HG02678 (cell line): Measurements from ENCODE around the gene AKR1B15.
"Not testable (repeated sequence)": the region's sequence is repeated elsewhere in the genome, so short reads cannot be mapped to it uniquely, and the experiment has no call there.

Experiments
- ATAC-seq: cut with Tn5 transposase; IDR thresholded peaks from one replicate; pipeline ENCODE4 v1.9.1; 2021; ENCODE audit warnings: mild to moderate bottlenecking, moderate library complexity; ENCODE audit not compliant: unreplicated experiment

Gene AKR1B15

GRCh38 chr7:134558370-134558769 is 9.5 kb downstream of the AKR1B15 start:
- ATAC-seq = no peak

- ATAC-seq = not testable (repeated sequence)
These were observed 12.7 kb downstream of the AKR1B15 start for GRCh38 chr7:134561616-134562015.

- ATAC-seq = no peak
These were observed 13.2 kb downstream of the AKR1B15 start for GRCh38 chr7:134562136-134562535.

GRCh38 chr7:134563398-134563749 is 14.5 kb downstream of the AKR1B15 start:
- ATAC-seq = not testable (repeated sequence)

GRCh38 chr7:134565643-134566136 is 16.8 kb downstream of the AKR1B15 start:
- no peak for ATAC-seq

- ATAC-seq = no peak
These were observed 18.5 kb downstream of the AKR1B15 start for GRCh38 chr7:134567368-134567767.

GRCh38 chr7:134569962-134570361 is 21.1 kb downstream of the AKR1B15 start:
- ATAC-seq = not testable (repeated sequence)

- no peak for ATAC-seq
These were observed 22.2 kb downstream of the AKR1B15 start for GRCh38 chr7:134571101-134571500.

- ATAC-seq = no peak
These were observed 23.0 kb downstream of the AKR1B15 start for GRCh38 chr7:134571746-134572461.

- ATAC-seq = no peak
These were observed 25.4 kb downstream of the AKR1B15 start for GRCh38 chr7:134574322-134574721.

GRCh38 chr7:134584290-134584689 is 35.4 kb downstream of the AKR1B15 start:
- no peak for ATAC-seq

GRCh38 chr7:134585897-134586296 is 37.0 kb downstream of the AKR1B15 start:
- ATAC-seq = no peak

- no peak for ATAC-seq
These were observed 38.8 kb downstream of the AKR1B15 start for GRCh38 chr7:134587750-134588149.

GRCh38 chr7:134589491-134589941 is 40.6 kb downstream of the AKR1B15 start:
- no peak for ATAC-seq

- no peak for ATAC-seq
These were observed 44.9 kb downstream of the AKR1B15 start for GRCh38 chr7:134593530-134594392.

GRCh38 chr7:134594877-134595276 is 46.0 kb downstream of the AKR1B15 start:
- no peak for ATAC-seq

GRCh38 chr7:134599371-134599770 is 50.5 kb downstream of the AKR1B15 start:
- ATAC-seq = no peak

GRCh38 chr7:134601459-134601858 is 52.5 kb downstream of the AKR1B15 start:
- no peak for ATAC-seq

GRCh38 chr7:134602881-134603451 is 54.1 kb downstream of the AKR1B15 start:
- no peak for ATAC-seq

GRCh38 chr7:134605978-134606923 is 57.3 kb downstream of the AKR1B15 start:
- peak; percentile 75 for ATAC-seq
